Measurements from ENCODE around the gene SLCO2A1. TPM values are rescaled to one million over a fixed set of nuclear protein-coding genes. Genes with fewer than 3 reads are reported as not detected.

Gene SLCO2A1
- total and polyA plus RNA-seq, 2 experiments from 2014 or later = 0.22 to 4.8 TPM

- peaks cover 31% of the 10 kb centered on the region for H3K4me1 ChIP-seq (ENCODE audit: insufficient read depth)
- no peak overlapping the region for H3K4me3 ChIP-seq
- WGBS, 2 experiments (ENCODE audit: low coverage in 1 of 2, low lambda C conversion rate in 2 of 2, missing lambda C conversion rate in 2 of 2) = 89 to 93% methylated on average over 2 of the region's 2 CpGs
- H3K9ac ChIP-seq = no peak overlapping the region
- no peak overlapping the region for H3K27ac ChIP-seq
- no peaks in the 10 kb centered on the region for H3K79me2 ChIP-seq (ENCODE audit: insufficient read depth)
- no peaks in the 10 kb centered on the region for H4K20me1 ChIP-seq (ENCODE audit: insufficient read depth)
- no peaks in the 10 kb centered on the region for H3K27me3 ChIP-seq (replicated peaks; ENCODE audit: insufficient read depth)
- peaks cover 37% of the 10 kb centered on the region for H3F3A ChIP-seq (ENCODE audit: insufficient read depth)
- DNase-seq = no peak
- no peaks in the 10 kb centered on the region for H3K9me3 ChIP-seq (ENCODE audit: low read depth)
- TF ChIP-seq EZH2phosphoT487 (IDR thresholded peaks at IDR 0.05; ENCODE audit: insufficient read depth, low read depth) (no peak), EZH2 (IDR thresholded peaks at IDR 0.05; ENCODE audit: insufficient read depth, poor library complexity, severe bottlenecking) (no peak)
- H3K36me3 ChIP-seq (ENCODE audit: low read depth) = no peaks in the 10 kb centered on the region
- H3K9me2 ChIP-seq (ENCODE audit: insufficient read depth) = no peaks in the 10 kb centered on the region
- in situ Hi-C loops (cut with MboI) = no loop called here
- no peak overlapping the region for H3K4me2 ChIP-seq (ENCODE audit: unreplicated experiment)
- H2AFZ ChIP-seq = no peak overlapping the region
Observed at GRCh38 chr3:134076851-134077250, 47.1 kb upstream of the SLCO2A1 start.

- Histone ChIP-seq H3K9me3 (ENCODE audit: low read depth) (no peaks in the 10 kb centered on the region), H3K27me3 (replicated peaks; ENCODE audit: insufficient read depth) (no peaks in the 10 kb centered on the region), H3K9me2 (ENCODE audit: insufficient read depth) (no peaks in the 10 kb centered on the region), H3K36me3 (ENCODE audit: low read depth) (no peaks in the 10 kb centered on the region), H4K20me1 (ENCODE audit: insufficient read depth) (no peaks in the 10 kb centered on the region), H3K9ac (no peak overlapping the region), H3F3A (ENCODE audit: insufficient read depth) (peaks cover 33% of the 10 kb centered on the region), H3K4me1 (ENCODE audit: insufficient read depth) (peaks cover 37% of the 10 kb centered on the region), H3K27ac (no peak overlapping the region), H3K4me2 (ENCODE audit: unreplicated experiment) (no peak overlapping the region), H3K79me2 (ENCODE audit: insufficient read depth) (no peaks in the 10 kb centered on the region), H2AFZ (no peak overlapping the region), H3K4me3 (no peak overlapping the region)
- WGBS, 2 experiments (ENCODE audit: low coverage in 1 of 2, low lambda C conversion rate in 2 of 2, missing lambda C conversion rate in 2 of 2) = 94% methylated on average over 6 of the region's 6 CpGs
- no peak for DNase-seq
- TF ChIP-seq EZH2 (IDR thresholded peaks at IDR 0.05; ENCODE audit: insufficient read depth, poor library complexity, severe bottlenecking) = no peak
- TF ChIP-seq EZH2phosphoT487 (IDR thresholded peaks at IDR 0.05; ENCODE audit: insufficient read depth, low read depth) = no peak
- in situ Hi-C loops (cut with MboI) = no loop called here
Observed at GRCh38 chr3:134075846-134076245, 46.1 kb upstream of the SLCO2A1 start.

GRCh38 chr3:134075568-134075825 is 45.8 kb upstream of the SLCO2A1 start:
- H3K36me3 ChIP-seq (ENCODE audit: low read depth) = no peaks in the 10 kb centered on the region
- H3K9ac ChIP-seq = no peak overlapping the region
- in situ Hi-C loops (cut with MboI) = no loop called here
- no peak overlapping the region for H3K4me3 ChIP-seq
- TF ChIP-seq EZH2 (IDR thresholded peaks at IDR 0.05; ENCODE audit: insufficient read depth, poor library complexity, severe bottlenecking) = no peak
- no peak for TF ChIP-seq EZH2phosphoT487 (IDR thresholded peaks at IDR 0.05; ENCODE audit: insufficient read depth, low read depth)
- H3K27me3 ChIP-seq (replicated peaks; ENCODE audit: insufficient read depth) = no peaks in the 10 kb centered on the region
- no peak for DNase-seq
- H3K27ac ChIP-seq = no peak overlapping the region
- no peak overlapping the region for H3K4me2 ChIP-seq (ENCODE audit: unreplicated experiment)
- 100% methylated on average over 3 of the region's 3 CpGs for WGBS, 2 experiments (ENCODE audit: low coverage in 1 of 2, low lambda C conversion rate in 2 of 2, missing lambda C conversion rate in 2 of 2)
- H3K9me2 ChIP-seq (ENCODE audit: insufficient read depth) = no peaks in the 10 kb centered on the region
- H2AFZ ChIP-seq = no peak overlapping the region
- H3F3A ChIP-seq (ENCODE audit: insufficient read depth) = peaks cover 33% of the 10 kb centered on the region
- peaks cover 37% of the 10 kb centered on the region for H3K4me1 ChIP-seq (ENCODE audit: insufficient read depth)
- no peaks in the 10 kb centered on the region for H3K9me3 ChIP-seq (ENCODE audit: low read depth)
- H3K79me2 ChIP-seq (ENCODE audit: insufficient read depth) = no peaks in the 10 kb centered on the region
- no peaks in the 10 kb centered on the region for H4K20me1 ChIP-seq (ENCODE audit: insufficient read depth)

GRCh38 chr3:134074790-134075567 is 45.3 kb upstream of the SLCO2A1 start:
- WGBS, 2 experiments (ENCODE audit: low coverage in 1 of 2, low lambda C conversion rate in 2 of 2, missing lambda C conversion rate in 2 of 2) = 96 to 98% methylated on average over 9 of the region's 9 CpGs

More at GRCh38 chr3:134074790-134075567, 45.3 kb upstream of the SLCO2A1 start:
- Histone ChIP-seq H3K9me2 (ENCODE audit: insufficient read depth) (no peaks in the 10 kb centered on the region), H2AFZ (no peak overlapping the region), H3K4me3 (no peak overlapping the region), H3K79me2 (ENCODE audit: insufficient read depth) (no peaks in the 10 kb centered on the region), H3K27ac (no peak overlapping the region), H3K36me3 (ENCODE audit: low read depth) (no peaks in the 10 kb centered on the region), H3K4me2 (ENCODE audit: unreplicated experiment) (no peak overlapping the region), H3F3A (ENCODE audit: insufficient read depth) (peaks cover 32% of the 10 kb centered on the region), H4K20me1 (ENCODE audit: insufficient read depth) (no peaks in the 10 kb centered on the region), H3K9ac (no peak overlapping the region), H3K27me3 (replicated peaks; ENCODE audit: insufficient read depth) (no peaks in the 10 kb centered on the region), H3K4me1 (ENCODE audit: insufficient read depth) (peaks cover 36% of the 10 kb centered on the region), H3K9me3 (ENCODE audit: low read depth) (no peaks in the 10 kb centered on the region)
- in situ Hi-C loops (cut with MboI) = no loop called here
- no peak for TF ChIP-seq EZH2phosphoT487 (IDR thresholded peaks at IDR 0.05; ENCODE audit: insufficient read depth, low read depth)
- TF ChIP-seq EZH2 (IDR thresholded peaks at IDR 0.05; ENCODE audit: insufficient read depth, poor library complexity, severe bottlenecking) = no peak
- DNase-seq = no peak

All from GM23248 (cell line).